ENCODE results near the gene UQCC2.

DNA sequence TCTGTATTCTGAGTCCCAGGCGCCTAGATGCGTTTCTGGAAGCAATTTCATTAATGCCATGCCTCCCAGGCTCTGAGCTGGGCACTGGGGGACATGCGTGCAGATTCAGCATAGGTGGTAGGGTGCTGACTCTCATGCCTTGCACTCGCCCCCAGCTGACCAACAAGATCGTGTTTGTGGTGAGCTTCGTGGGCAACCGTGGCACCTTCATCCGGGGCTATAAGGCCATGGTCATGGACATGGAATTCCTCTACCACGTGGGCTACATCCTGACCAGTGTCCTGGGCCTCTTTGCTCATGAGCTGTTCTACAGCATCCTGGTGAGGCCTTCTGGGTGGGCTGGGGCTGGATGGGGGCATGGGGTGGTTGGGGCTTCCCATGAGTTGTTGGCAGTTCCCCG, 21.6 kb downstream of the UQCC2 start:
- TF ChIP-seq, protein P1, sequence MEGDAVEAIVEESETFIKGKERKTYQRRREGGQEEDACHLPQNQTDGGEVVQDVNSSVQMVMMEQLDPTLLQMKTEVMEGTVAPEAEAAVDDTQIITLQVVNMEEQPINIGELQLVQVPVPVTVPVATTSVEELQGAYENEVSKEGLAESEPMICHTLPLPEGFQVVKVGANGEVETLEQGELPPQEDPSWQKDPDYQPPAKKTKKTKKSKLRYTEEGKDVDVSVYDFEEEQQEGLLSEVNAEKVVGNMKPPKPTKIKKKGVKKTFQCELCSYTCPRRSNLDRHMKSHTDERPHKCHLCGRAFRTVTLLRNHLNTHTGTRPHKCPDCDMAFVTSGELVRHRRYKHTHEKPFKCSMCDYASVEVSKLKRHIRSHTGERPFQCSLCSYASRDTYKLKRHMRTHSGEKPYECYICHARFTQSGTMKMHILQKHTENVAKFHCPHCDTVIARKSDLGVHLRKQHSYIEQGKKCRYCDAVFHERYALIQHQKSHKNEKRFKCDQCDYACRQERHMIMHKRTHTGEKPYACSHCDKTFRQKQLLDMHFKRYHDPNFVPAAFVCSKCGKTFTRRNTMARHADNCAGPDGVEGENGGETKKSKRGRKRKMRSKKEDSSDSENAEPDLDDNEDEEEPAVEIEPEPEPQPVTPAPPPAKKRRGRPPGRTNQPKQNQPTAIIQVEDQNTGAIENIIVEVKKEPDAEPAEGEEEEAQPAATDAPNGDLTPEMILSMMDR (IDR thresholded peaks at IDR 0.05) = no peak
- TF ChIP-seq POLR2A (IDR thresholded peaks at IDR 0.05) (no peak), POLR2AphosphoS5 (IDR thresholded peaks at IDR 0.05) (no peak)

Data from prostate gland (tissue), 2 donors.